ENCODE measurements around the gene FLT4. TPM values are rescaled to one million over a fixed set of nuclear protein-coding genes. Genes with fewer than 3 reads are reported as not detected.
A peak's percentile ranks its signal among the peaks of the same experiment; 100 is the strongest.

FLT4 gene
- total and polyA plus RNA-seq, 2 of the 13 experiments (the other 11 are each of a cell fraction or from before 2014, with no cell fraction given) = not detected

DNA sequence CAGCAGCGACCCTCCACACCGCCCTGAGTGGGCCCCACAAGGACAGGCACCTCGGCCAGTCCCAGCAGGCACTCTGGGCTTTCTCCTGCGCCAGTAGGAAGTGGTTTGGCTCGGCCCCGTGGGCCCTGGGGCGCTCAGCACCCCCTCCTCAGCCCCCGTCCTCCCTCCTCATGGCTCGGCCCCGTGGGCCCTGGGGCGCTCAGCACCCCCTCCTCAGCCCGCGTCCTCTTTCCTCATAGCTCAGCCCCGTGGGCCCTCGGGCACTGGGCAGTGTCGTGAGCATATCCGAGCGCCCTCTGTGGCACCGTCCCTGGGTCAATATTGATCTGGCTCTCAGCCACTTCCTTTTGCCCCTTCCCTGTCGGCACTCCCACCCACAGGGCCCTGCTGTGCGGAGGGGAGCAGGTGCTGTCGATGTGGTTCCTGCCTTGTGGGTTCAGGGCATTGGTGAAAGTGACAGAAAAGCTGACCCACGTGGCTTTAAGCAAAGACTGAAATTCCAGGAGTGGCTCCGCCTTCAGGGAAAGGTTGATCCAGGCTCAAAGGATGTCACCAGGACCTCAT lies 52.6 kb downstream of the FLT4 start (continued):
- TF ChIP-seq ZNF20 (CRISPR knock-in tag; IDR thresholded peaks at IDR 0.05) = no peak
- no peak for TF ChIP-seq MED13 (CRISPR knock-in tag; IDR thresholded peaks at IDR 0.05)
- no peak for TF ChIP-seq REPIN1 (CRISPR knock-in tag; IDR thresholded peaks at IDR 0.05; ENCODE audit: borderline replicate concordance, low read depth)
- TF ChIP-seq ZNF12 (CRISPR knock-in tag; IDR thresholded peaks at IDR 0.05) = no peak
- no peak for TF ChIP-seq PHF21A (CRISPR knock-in tag; IDR thresholded peaks at IDR 0.05)
- peak; percentile 82; the same call in 1 of the 2 replicates for TF ChIP-seq HNRNPL (IDR thresholded peaks at IDR 0.05; ENCODE audit: low read depth, low read length)
- TF ChIP-seq EHMT2 (IDR thresholded peaks at IDR 0.05; ENCODE audit: borderline replicate concordance, low read depth, low read length) = no peak
- TF ChIP-seq ZNF563 (CRISPR knock-in tag; IDR thresholded peaks at IDR 0.05) = no peak
- TF ChIP-seq ZNF329 (CRISPR knock-in tag; IDR thresholded peaks at IDR 0.05; ENCODE audit: low read depth) = peak; percentile 98
- no peak for TF ChIP-seq ZNF781 (CRISPR knock-in tag; IDR thresholded peaks at IDR 0.05; ENCODE audit: borderline replicate concordance, not compliant biosample characterization)
- TF ChIP-seq ZNF598 (CRISPR knock-in tag; IDR thresholded peaks at IDR 0.05; ENCODE audit: borderline replicate concordance) = no peak
- TF ChIP-seq, protein P1, sequence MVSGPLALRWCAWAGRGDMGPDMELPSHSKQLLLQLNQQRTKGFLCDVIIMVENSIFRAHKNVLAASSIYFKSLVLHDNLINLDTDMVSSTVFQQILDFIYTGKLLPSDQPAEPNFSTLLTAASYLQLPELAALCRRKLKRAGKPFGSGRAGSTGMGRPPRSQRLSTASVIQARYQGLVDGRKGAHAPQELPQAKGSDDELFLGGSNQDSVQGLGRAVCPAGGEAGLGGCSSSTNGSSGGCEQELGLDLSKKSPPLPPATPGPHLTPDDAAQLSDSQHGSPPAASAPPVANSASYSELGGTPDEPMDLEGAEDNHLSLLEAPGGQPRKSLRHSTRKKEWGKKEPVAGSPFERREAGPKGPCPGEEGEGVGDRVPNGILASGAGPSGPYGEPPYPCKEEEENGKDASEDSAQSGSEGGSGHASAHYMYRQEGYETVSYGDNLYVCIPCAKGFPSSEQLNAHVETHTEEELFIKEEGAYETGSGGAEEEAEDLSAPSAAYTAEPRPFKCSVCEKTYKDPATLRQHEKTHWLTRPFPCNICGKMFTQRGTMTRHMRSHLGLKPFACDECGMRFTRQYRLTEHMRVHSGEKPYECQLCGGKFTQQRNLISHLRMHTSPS (CRISPR knock-in tag; IDR thresholded peaks at IDR 0.05; ENCODE audit: low read depth) = peak; percentile 67; the same call in 1 of the 2 replicates
- no peak for TF ChIP-seq ZNF124 (CRISPR knock-in tag; IDR thresholded peaks at IDR 0.05)
- no peak for TF ChIP-seq NBN (conservative IDR thresholded peaks at IDR 0.05)
- TF ChIP-seq THYN1 (CRISPR knock-in tag; IDR thresholded peaks at IDR 0.05; ENCODE audit: borderline replicate concordance, low read depth) = no peak
- TF ChIP-seq SP1 (IDR thresholded peaks at IDR 0.05) = no peak
- TF ChIP-seq SP1 (CRISPR knock-in tag; IDR thresholded peaks at IDR 0.05) = no peak
- TF ChIP-seq, protein P2, sequence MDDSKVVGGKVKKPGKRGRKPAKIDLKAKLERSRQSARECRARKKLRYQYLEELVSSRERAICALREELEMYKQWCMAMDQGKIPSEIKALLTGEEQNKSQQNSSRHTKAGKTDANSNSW (CRISPR knock-in tag; IDR thresholded peaks at IDR 0.05; ENCODE audit: borderline replicate concordance) = no peak
- TF ChIP-seq ZNF619 (CRISPR knock-in tag; IDR thresholded peaks at IDR 0.05) = no peak
- TF ChIP-seq ZNF143 (CRISPR knock-in tag; IDR thresholded peaks at IDR 0.05) = no peak
- TF ChIP-seq ZBTB3 (CRISPR knock-in tag; IDR thresholded peaks at IDR 0.05; ENCODE audit: borderline replicate concordance, low read depth) = no peak
- TF ChIP-seq BATF2 (CRISPR knock-in tag; IDR thresholded peaks at IDR 0.05) = no peak
- no peak for TF ChIP-seq NFYB (CRISPR knock-in tag; IDR thresholded peaks at IDR 0.05)
